ENCODE results near the gene PPP2R3B.

The PPP2R3B gene

DNA sequence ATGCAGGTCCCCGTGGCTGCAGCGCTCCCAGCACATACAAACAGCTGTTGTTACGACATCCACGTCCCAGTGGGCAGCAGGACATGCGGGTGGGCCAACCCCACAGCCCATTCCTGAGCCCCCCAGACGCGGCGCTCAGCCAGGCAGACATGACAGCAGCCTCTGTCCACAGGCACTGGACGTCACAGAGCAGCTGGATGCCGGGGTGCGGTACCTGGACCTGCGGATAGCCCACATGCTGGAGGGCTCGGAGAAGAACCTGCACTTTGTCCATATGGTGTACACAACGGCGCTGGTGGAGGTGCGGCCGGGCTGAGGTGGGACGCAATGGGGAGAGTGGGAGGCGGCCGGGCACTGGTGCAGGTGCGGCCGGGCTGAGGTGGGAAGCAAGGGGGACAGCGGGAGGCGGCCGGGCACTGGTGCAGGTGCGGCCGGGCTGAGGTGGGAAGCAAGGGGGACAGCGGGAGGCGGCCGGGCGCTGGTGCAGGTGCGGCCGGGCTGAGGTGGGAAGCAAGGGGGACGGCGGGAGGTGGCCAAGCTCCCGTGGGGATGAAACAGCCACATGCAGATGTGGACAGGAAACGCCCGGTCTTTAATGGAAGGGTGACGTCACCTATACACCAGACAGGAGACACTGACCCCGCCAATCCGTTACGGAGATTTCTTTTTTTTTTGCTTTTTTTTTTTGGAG, 96.1 kb downstream of the PPP2R3B start:
- no peaks in the 10 kb centered on the region for H3K9me3 ChIP-seq (ENCODE audit: low read length)
- H3K27ac ChIP-seq (ENCODE audit: low read depth, low read length) = no peak overlapping the region
- no peak overlapping the region for H3K9ac ChIP-seq (ENCODE audit: low read length)
- no peaks in the 10 kb centered on the region for H3K4me1 ChIP-seq (ENCODE audit: insufficient read depth, low read length)
- H3K27me3 ChIP-seq (ENCODE audit: control insufficient read depth in 1 of 2, insufficient read depth in 2 of 2, low read length in 2 of 2) = no peaks in the 10 kb centered on the region
- peaks cover 22% of the 10 kb centered on the region for H3K36me3 ChIP-seq (ENCODE audit: insufficient read depth, low read length)
- H3K4me3 ChIP-seq (ENCODE audit: low read depth in 1 of 2, low read length in 2 of 2) = no peak overlapping the region

DNA sequence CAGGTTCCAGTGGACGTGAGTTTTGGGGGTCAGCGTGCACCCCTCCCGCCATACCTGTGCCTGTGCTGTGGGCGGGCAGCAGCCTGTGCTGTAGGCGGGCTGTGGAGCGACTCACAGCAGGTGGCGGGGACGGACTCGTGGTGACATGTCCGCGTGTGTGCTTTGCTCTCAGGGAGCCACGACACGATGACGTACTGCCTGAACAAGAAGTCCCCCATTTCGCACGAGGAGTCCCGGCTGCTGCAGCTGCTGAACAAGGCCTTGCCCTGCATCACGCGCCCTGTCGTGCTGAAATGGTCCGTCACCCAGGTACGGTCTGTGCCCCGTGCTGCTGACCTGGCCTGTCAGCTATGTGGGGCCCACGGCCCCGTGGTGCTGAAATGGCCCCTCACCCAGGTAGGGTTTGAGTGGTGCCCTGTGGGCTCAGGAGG, 98.1 kb downstream of the PPP2R3B start:
- no peaks in the 10 kb centered on the region for H3K9me3 ChIP-seq (ENCODE audit: low read length)
- H3K27ac ChIP-seq (ENCODE audit: low read depth, low read length) = no peak overlapping the region
- no peaks in the 10 kb centered on the region for H3K4me1 ChIP-seq (ENCODE audit: insufficient read depth, low read length)
- H3K9ac ChIP-seq (ENCODE audit: low read length) = no peak overlapping the region
- no peak overlapping the region for H3K4me3 ChIP-seq (ENCODE audit: low read depth in 1 of 2, low read length in 2 of 2)
- no peaks in the 10 kb centered on the region for H3K27me3 ChIP-seq (ENCODE audit: control insufficient read depth in 1 of 2, insufficient read depth in 2 of 2, low read length in 2 of 2)
- H3K36me3 ChIP-seq (ENCODE audit: insufficient read depth, low read length) = peaks cover 23% of the 10 kb centered on the region

DNA sequence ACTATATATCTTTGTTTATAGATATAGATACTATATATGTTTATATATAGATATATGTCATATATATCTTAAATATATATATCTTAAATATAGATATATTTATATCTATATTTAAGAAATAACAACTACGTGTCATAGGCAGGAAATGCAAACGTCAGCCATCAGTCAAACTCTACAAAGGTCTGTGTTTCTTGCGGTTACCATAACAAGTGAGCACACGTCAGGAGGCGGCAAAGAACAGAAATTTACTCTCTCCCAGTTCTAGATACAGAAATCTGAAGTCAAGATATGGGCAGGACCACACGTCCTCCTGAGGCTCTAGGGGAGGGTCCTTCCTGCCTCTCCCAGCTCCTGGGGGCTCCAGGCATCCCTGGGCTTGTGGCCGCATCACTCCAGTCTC, 99.0 kb downstream of the PPP2R3B start:
- H3K36me3 ChIP-seq (ENCODE audit: insufficient read depth, low read length) = peaks cover 14% of the 10 kb centered on the region
- H3K4me1 ChIP-seq (ENCODE audit: insufficient read depth, low read length) = no peaks in the 10 kb centered on the region
- H3K9ac ChIP-seq (ENCODE audit: low read length) = no peak overlapping the region

DNA sequence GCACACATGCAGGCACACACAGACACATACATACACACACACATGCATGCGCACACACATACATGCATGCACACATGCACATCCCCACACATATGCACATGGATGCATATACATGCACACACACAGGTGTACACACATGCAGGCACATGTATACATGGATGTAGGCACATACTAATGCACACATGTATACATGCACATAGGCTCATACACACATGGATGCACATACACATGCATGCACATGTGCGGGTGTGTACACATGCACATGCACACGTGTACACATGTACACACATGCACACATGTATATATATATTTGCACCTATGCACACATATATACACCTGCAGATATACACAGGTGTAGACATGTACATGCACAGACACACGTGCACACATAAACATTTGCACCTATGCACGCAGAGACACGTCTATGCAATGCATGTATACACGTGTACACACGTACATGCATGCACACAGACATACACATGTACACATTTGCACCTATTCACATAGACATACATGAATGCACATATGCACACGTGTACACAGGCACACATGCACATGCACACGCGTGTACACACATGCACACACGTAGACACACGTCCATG, 101.5 kb downstream of the PPP2R3B start:
- Histone ChIP-seq H3K4me3 (ENCODE audit: low read depth in 1 of 2, low read length in 2 of 2) (no peak overlapping the region), H3K9me3 (ENCODE audit: low read length) (no peaks in the 10 kb centered on the region), H3K36me3 (ENCODE audit: insufficient read depth, low read length) (peaks cover 10% of the 10 kb centered on the region), H3K27me3 (ENCODE audit: control insufficient read depth in 1 of 2, insufficient read depth in 2 of 2, low read length in 2 of 2) (no peaks in the 10 kb centered on the region), H3K4me1 (ENCODE audit: insufficient read depth, low read length) (no peaks in the 10 kb centered on the region), H3K9ac (ENCODE audit: low read length) (no peak overlapping the region), H3K27ac (ENCODE audit: low read depth, low read length) (no peak overlapping the region)

More for the DNA sequence above, 99.0 kb downstream of the PPP2R3B start:
- Histone ChIP-seq H3K9me3 (ENCODE audit: low read length) (no peaks in the 10 kb centered on the region), H3K27me3 (ENCODE audit: control insufficient read depth in 1 of 2, insufficient read depth in 2 of 2, low read length in 2 of 2) (no peaks in the 10 kb centered on the region), H3K4me3 (ENCODE audit: low read depth in 1 of 2, low read length in 2 of 2) (no peak overlapping the region), H3K27ac (ENCODE audit: low read depth, low read length) (no peak overlapping the region)
